ENCODE measurements around the gene DBNL. TPM values are rescaled to one million over a fixed set of nuclear protein-coding genes. Genes with fewer than 3 reads are reported as not detected.

The DBNL gene
- total and polyA plus RNA-seq, 2 donors (not counting 1 experiment from before 2014, with no cell fraction given): 335 to 386 TPM

DNA sequence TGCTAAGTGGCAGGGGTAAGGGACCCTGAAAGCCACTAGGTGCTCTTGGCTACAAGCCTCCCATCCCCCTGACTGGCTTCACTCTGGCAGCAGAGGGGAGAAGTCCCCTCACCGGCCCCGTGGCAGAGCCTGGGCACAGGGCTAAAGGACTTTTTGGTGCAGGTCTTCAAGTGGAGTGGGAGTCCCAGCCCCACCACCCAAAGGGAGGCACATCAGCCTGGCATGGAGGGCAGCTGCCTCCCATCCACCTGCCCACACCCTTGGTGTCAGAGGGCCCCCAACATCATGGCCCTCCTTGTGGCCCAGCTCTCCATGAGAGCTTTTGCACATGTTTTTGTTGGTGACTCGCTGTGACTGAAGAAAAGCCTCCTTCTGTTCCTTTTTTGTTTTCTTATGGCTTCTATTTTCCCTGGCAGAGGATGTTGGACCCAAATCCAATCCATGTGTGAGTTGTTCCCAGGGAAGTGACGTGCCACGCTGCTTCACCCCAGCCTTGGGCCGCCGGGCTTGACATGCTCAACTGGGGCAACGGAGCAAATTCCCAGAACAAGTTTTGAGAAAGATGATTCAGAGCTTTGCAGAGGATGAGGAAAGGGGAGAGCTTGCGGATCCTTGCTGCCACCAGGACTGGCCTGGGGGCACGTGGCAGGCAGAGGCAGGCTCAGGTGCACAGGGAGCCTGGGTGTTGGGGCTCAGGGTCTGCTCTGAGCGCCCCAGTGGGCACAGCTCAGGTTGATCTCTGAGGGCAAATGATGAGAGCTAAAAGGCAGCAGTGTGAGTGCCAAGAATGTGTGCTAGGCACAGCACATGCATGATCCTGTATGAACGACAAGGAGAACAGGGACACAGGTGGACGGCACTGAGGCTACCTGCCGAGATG lies 57.7 kb downstream of the DBNL start:
- Mint-ChIP-seq H3K27ac (peak overlapping the region; percentile 92), H3K4me3 (peak overlapping the region; percentile 56), H3K4me1 (peaks cover 69% of the 10 kb centered on the region), H3K9me3 (ENCODE audit: insufficient read depth) (no peaks in the 10 kb centered on the region), H3K27me3 (no peaks in the 10 kb centered on the region)
- ChIA-PET CTCF (interaction anchor here (0.6 to 1.6 kb wide), 3 partner anchors 21 to 305 kb away, joined by 3 to 5 read pairs (median 3); partner anchors contain the start of gene POLD2), POLR2A (interaction anchor here (0.6 to 0.7 kb wide), 2 partner anchors 10 to 21 kb away, joined by 3 to 5 read pairs; no protein-coding TSS in a partner anchor)
- Histone ChIP-seq H2AFZ (ENCODE audit: insufficient read depth, low read depth, low read length, poor library complexity, severe bottlenecking) (no peak overlapping the region), H4K20me1 (ENCODE audit: control insufficient read depth, insufficient read depth, low read length, poor library complexity, severe bottlenecking) (no peaks in the 10 kb centered on the region), H3K9me3 (ENCODE audit: control extremely low read depth in 1 of 3, control insufficient read depth in 2 of 3, insufficient read depth in 1 of 3, low read length in 2 of 3) (peaks cover 0 to 3% (median 0%) of the 10 kb centered on the region in 3 donors), H3K4me1 (ENCODE audit: control insufficient read depth in 2 of 2, insufficient read depth in 2 of 2, low read length in 2 of 2) (peaks cover 49 to 81% of the 10 kb centered on the region in 2 donors), H3K36me3 (replicated peaks in 1 of 2; ENCODE audit: control extremely low read depth in 1 of 2, control insufficient read depth in 1 of 2, extremely low read depth in 1 of 2, insufficient read depth in 2 of 2, low read length in 1 of 2) (no peaks in the 10 kb centered on the region), H3K4me2 (replicated peaks; ENCODE audit: low read depth, low read length, poor library complexity, severe bottlenecking) (peak overlapping the region; percentile 52), H3K27me3 (replicated peaks in 1 of 4; ENCODE audit: control extremely low read depth in 1 of 4, control insufficient read depth in 3 of 4, insufficient read depth in 4 of 4, low read length in 3 of 4) (peaks cover 0 to 11% (median 2%) of the 10 kb centered on the region in 4 experiments), H3K27ac (ENCODE audit: low read length in 2 of 2) (peak overlapping the region in 1 of 2 donors; percentile 58), H3K4me3 (ENCODE audit: control extremely low read depth in 1 of 5, extremely low read depth in 1 of 5, insufficient read depth in 1 of 5, low read depth in 2 of 5, low read length in 4 of 5) (no peak overlapping the region), H3K79me2 (ENCODE audit: control insufficient read depth, insufficient read depth, low read length) (peaks cover 9% of the 10 kb centered on the region), H3K9ac (ENCODE audit: low read length) (no peak overlapping the region)
- ATAC-seq (ENCODE audit: low read depth): no peak
- DNase-seq: no peak
- 90% methylated on average over 12 of the region's 14 CpGs for WGBS (ENCODE audit: insufficient coverage)
- intact Hi-C loops (cut with micrococcal nuclease): no loop called here
- TF ChIP-seq, protein P1, sequence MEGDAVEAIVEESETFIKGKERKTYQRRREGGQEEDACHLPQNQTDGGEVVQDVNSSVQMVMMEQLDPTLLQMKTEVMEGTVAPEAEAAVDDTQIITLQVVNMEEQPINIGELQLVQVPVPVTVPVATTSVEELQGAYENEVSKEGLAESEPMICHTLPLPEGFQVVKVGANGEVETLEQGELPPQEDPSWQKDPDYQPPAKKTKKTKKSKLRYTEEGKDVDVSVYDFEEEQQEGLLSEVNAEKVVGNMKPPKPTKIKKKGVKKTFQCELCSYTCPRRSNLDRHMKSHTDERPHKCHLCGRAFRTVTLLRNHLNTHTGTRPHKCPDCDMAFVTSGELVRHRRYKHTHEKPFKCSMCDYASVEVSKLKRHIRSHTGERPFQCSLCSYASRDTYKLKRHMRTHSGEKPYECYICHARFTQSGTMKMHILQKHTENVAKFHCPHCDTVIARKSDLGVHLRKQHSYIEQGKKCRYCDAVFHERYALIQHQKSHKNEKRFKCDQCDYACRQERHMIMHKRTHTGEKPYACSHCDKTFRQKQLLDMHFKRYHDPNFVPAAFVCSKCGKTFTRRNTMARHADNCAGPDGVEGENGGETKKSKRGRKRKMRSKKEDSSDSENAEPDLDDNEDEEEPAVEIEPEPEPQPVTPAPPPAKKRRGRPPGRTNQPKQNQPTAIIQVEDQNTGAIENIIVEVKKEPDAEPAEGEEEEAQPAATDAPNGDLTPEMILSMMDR (IDR thresholded peaks at IDR 0.05): no peak
- TF ChIP-seq EZH2 (IDR thresholded peaks at IDR 0.05; ENCODE audit: borderline replicate concordance, insufficient read depth, low read depth, low read length, poor library complexity, severe bottlenecking): no peak
